IPS-NIHi11 (cell line): ENCODE results near the gene GRK5.
A peak's percentile ranks its signal among the peaks of the same experiment; 100 is the strongest.

Experiments used
- DNase-seq: peaks from one replicate; pipeline ENCODE4 v3.0.0; 2012; ENCODE audit warnings: mixed read lengths, low spot score

Gene GRK5

GRCh38 chr10:119406601-119407253, 199.4 kb downstream of the GRK5 start:
- DNase-seq, result no peak

- no peak for DNase-seq
Measured at GRCh38 chr10:119407254-119407777, 199.9 kb downstream of the GRK5 start.

GRCh38 chr10:119408072-119408471, 200.7 kb downstream of the GRK5 start:
- no peak for DNase-seq

- DNase-seq, result no peak
Measured at GRCh38 chr10:119408969-119409371, 201.6 kb downstream of the GRK5 start.

DNA sequence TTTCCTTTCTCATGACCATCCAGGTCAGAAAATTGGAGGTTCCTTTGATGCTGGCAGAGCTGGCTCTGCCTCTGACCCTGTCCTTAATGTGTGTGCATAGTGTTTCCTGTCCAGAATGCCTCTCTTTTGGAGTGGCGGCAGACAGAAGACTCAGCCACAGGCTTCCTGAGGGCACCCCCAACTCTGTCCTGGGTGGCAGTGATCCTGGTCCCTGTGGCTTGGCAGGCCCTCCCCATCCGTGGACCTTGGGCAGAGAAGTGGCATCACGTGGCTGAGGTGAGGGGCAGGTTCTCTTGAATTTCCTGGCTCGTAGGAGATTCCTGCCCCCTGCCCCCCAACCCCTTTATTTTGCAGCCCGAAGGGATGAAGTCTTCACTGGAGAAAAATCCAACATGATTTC, 202.0 kb downstream of the GRK5 start:
- DNase-seq, result no peak

- DNase-seq, result no peak
Measured at GRCh38 chr10:119409906-119410305, 202.5 kb downstream of the GRK5 start.

- no peak for DNase-seq
Measured at GRCh38 chr10:119410361-119411116, 203.2 kb downstream of the GRK5 start.

- no peak for DNase-seq
Measured at GRCh38 chr10:119412244-119413092, 205.1 kb downstream of the GRK5 start.

DNA sequence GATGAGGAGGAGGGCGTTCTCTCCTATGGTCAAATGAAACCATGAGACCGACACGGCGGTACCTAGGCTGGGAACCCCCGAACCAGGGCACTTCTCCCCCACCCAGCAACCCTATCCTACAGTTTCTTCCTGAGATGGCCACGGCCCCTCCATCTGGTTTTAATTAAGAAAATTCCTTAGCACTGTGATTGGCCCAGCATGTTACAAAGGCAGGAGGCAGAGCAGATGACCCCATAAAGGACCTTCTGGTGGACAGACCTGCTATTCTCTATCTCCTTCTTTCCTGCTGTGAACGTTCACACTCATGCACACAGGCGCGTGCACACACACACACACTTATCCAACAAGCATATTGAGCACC, 205.7 kb downstream of the GRK5 start:
- DNase-seq, result no peak

DNA sequence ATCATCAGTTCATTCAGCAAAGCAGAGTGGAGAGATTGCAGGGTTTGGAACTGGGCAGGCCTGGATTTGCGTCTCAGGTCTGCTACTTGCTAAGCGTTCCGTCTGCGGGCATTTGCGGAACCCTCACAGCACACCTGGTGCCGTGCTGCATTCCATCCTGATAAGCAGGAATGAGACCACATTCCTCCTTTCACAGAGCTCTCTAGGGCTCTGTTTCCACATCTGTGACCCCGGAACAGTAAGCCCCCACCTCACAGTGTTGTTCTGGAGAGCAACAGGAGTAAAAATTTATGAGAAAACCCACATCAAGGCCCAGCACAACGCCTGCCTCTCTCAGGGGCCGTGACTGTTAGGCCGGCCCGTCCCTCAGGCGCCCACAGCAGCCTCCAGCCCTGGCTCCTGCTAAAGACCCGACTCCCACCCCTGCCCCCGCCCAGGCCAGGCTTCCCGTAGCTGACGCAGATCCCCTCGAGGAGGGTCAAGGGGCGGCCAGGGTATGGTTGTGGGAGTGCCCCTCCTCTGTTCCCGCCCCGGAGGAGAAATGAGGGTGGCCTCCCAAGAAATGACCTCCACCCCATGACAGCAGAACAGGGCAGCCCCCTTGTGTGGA, 206.2 kb downstream of the GRK5 start:
- no peak for DNase-seq

- DNase-seq, result no peak
Measured at GRCh38 chr10:119414081-119414611, 206.8 kb downstream of the GRK5 start.

GRCh38 chr10:119415121-119415520, 207.8 kb downstream of the GRK5 start:
- DNase-seq, result no peak

DNA sequence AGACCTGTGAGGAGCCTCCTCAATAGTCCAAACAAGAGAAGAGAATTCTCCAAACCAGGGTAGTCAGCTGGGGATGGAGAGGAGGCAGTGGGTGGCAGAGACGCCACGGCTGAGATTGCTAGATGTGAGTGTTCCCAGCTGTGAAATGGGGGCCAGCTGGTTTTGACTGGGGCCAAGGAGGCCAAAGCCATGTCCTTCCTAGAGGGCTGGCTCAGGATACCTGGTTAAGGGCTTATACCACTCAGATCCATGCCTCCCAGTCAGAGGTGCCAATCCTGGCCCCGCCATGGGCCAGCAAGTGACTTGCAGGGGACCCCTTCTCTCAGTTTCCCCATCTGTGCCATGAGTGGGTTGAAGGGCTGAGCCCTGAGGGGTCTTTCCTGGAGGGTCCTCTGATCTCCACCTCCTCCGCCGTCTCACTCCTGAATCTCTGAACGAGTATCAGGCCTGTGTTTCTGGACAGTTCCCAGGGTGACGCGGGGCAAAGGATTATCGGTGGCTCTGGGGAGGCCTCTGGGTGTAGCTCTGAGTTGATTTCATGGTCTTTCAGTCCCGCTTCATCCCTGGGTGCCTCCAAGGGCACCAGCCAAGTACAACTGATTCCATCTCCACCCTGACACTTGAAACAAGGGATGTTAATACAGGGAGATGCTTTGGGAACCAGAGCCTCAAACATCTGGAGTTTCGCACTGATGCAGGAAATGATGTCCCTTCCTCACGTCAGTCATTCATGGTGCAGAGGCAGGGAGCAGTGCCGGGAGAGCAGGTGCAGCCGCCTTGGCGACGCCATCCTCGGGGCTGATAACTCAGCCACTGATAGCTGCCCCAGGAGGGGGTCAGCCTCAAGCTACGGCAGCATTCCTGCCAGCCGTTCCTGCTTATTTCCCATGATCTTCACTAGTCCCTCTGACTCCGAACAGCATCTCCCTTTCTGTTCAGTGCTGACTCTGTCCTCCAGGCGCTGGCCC, 208.4 kb downstream of the GRK5 start:
- no peak for DNase-seq

GRCh38 chr10:119416855-119417254, 209.5 kb downstream of the GRK5 start:
- peak; percentile 93 for DNase-seq

DNA sequence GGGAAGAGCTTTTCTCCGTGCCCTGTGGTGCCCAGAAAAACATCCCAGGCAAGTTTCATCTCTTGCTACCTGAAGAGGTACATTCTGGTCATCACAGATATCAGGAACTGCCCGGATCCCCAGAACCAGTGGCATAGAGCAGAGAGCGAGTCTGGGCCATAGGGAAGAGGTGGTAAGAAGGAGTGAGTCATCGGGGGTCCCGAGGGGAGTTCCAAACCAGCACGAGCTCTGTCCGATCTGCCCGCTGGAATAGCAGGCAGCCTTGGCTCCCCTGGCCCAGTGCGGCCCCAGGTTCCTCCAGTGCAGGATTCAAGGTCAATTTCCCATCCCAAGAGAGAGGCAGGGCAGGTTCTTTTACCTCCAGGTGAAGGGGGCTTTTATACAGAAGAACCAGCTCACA, 210.5 kb downstream of the GRK5 start:
- DNase-seq, result no peak

DNA sequence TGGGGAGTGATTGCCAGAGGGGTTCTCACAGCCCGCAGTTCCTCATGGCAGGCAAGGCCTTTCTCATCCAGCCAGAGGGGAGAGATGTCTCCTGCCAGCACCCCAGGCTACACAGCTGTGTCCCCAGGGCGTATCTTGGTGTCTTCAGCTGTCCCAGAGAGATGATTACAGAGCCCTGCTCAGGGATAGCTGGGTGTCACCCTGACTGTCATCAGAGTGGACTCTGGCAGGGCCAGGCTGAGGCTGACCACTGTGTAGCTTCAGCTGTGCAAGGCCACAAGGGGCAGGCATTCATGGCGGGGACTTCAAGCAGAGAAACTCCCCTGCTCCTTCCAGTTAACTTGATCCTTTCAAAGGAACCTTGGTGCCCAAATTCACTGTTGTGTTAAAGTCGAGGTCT, 211.0 kb downstream of the GRK5 start:
- DNase-seq, result no peak

DNA sequence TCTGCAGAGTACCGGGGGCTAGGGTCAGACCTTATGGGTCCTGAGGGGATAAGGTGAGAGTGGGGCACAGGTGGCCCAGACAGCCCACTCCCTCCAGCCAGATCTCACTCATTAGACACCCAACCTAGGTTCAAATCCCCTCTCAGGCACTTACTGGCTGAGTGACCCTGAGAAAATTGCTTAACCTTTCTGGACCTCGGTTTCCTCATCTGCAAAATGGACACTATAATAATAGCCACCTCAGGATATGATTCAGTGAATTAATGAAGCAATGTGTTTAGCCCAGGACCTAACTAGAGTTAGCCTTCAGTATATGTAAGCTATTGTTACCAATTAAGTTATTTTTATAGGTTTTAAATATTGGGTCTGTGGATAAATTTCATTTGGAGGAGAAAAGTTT, 212.6 kb downstream of the GRK5 start:
- DNase-seq, result no peak

- DNase-seq, result no peak
Measured at GRCh38 chr10:119420950-119421875, 213.8 kb downstream of the GRK5 start.

- no peak for DNase-seq
Measured at GRCh38 chr10:119421891-119422681, 214.7 kb downstream of the GRK5 start.
